CD4-positive, alpha-beta T cell treated with Interferon gamma for 1 hour (primary cell): ENCODE data around the gene RPL41.
A peak's percentile ranks its signal among the peaks of the same experiment; 100 is the strongest.
"Not testable (repeated sequence)": the region's sequence is repeated elsewhere in the genome, so short reads cannot be mapped to it uniquely, and the experiment has no call there.

Experiments
- DNase-seq: peaks from one replicate; pipeline ENCODE4 v3.0.0-alpha.2; 2020

Gene RPL41

DNA sequence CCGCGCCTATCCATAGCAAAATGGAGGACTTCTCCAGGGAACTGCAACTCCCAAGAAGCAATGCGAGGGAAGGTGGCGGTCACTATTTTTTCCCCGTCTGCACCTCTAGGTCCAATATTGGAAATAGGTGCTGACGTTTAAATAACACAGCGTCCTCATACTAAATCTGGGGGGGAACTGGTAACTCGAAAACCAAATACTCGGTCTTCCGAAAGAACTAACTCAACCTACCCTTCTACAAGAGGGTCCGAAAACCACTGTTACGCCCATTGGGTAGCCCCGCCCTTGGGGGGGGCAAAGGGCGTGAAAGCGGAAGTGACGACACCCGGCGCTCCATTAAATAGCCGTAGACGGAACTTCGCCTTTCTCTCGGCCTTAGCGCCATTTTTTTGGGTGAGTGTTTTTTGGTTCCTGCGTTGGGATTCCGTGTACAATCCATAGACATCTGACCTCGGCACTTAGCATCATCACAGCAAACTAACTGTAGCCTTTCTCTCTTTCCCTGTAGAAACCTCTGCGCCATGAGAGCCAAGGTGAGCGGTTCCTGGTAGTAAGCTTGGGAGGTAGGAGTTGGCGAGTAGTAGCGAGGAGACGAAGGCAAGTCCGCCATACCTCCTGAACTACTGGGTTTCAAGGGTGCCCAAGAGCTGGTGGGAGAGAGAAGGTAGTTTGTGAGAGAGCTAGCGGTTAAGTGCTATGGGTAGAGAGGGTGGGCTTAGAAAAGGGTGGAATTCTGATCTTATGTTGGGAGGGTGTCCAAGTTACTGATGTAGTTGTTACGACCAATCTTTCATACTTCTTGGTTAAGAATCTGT is at the start of gene RPL41:
Gene RPL41 (plus strand): TSS at position 367 of the 815 bp plus-strand sequence.
- DNase-seq: peak; percentile 90

DNA sequence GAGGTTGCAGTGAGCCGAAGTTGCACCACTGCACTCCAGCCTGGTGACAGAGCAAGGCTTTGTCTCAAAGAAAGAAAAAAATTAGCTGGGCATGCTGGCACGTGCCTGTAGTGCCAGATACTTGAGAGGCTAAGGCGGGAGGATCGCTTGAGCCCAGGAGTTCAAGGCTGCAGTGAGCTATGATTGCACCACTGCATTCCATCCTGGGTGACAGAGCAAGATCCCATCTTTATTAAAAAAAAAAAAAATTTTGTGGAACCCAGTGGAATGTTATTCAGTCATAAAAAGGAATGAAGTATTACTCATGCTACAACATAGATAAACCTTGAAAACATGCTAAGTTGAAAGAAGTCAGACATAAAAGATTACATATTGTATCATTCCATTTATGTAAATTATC is 44.8 kb upstream of the RPL41 start:
- no peak for DNase-seq

DNA sequence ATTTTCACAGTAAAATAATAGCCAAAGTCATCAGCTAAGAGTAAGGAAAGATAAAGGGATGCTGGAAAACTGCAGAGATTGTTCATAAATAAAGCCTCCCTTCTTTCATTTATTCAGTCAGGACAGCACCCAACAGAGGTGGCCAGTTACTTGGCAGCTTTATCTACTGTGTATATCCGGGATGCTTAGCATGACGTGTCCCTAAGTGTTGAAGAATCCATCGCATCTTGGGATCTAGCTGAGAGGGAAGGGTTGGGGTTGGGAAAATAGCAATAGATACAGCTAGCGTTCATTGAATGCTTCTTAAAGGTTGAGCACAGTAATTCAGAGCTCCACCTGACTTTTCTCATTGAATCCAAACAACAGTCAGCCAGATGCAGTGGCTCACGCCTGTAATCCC is 42.0 kb upstream of the RPL41 start:
- no peak for DNase-seq

DNA sequence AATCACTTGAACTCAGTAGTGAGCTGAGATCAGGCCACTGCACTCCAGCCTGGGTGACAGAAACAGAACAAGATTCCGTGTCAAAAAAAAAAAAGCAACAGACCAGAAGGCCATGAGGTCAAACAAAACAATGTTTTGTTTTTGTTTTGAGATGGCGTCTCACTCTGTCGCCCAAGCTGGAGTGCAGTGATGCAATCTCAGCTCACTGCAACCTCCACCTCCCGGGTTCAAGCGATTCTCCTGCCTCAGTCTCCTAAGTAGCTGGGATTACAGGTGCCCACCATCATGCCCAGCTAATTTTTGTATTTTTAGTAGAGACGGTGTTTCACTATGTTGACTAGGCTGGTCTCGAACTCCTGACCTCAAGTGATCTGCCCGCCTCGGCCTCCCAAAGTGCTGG is 38.5 kb upstream of the RPL41 start:
- not testable (repeated sequence) for DNase-seq

DNA sequence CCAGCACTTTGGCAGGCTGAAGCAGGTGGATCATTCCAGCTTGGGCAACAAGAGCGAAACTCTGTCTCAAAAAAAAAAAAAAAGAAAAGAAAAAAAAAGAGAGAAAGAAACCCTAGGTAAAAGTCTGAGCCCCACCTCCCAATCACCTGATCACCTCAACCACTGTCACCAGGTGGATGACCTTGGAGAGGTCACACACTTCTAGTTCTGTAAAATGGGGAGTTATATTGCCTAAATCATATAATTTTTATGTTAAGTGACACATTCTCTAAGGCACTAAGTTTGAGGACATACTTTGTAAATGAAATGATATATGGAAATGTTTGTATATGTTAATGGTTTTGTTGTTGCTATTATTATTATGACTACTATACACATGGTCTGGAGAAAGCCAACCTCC is 38.0 kb upstream of the RPL41 start:
- DNase-seq: no peak

DNA sequence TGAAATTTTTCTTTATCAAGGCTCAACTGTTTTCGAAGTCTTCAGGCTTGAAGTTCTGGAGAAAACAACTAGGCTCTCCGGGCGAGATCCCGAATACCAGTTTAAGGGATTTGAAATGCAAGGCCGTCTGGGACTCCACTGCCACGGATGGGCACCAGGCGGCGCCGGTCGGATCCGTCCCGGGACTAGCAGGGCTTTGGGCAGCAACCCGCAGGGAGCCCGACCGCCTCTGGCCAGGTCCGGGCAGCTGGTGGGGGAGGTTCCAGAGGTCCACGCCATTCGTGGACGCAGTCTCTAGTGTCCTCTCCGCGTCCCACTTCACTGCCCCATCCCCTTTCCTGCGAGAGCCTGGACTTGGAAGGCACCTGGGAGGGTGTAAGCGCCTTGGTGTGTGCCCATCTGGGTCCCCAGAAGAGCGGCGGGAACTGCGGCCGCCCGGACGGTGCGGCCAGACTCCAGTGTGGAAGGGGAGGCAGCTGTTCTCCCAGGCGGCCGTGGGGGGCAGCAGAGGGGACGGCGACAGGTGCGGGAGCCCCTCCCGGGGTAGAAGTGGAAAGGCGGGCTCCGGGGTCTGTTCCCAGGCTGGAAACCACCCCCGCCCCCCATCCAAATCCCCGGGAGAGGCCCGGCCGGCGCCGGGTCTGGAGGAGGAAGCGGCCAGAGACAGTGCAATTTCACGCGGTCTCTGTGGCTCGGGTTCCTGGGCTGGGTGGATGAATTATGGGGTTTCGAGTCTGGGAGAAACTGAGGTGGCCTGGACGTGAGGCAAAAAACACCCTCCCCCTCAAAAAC is 37.3 kb upstream of the RPL41 start:
- peak; percentile 46 for DNase-seq

DNA sequence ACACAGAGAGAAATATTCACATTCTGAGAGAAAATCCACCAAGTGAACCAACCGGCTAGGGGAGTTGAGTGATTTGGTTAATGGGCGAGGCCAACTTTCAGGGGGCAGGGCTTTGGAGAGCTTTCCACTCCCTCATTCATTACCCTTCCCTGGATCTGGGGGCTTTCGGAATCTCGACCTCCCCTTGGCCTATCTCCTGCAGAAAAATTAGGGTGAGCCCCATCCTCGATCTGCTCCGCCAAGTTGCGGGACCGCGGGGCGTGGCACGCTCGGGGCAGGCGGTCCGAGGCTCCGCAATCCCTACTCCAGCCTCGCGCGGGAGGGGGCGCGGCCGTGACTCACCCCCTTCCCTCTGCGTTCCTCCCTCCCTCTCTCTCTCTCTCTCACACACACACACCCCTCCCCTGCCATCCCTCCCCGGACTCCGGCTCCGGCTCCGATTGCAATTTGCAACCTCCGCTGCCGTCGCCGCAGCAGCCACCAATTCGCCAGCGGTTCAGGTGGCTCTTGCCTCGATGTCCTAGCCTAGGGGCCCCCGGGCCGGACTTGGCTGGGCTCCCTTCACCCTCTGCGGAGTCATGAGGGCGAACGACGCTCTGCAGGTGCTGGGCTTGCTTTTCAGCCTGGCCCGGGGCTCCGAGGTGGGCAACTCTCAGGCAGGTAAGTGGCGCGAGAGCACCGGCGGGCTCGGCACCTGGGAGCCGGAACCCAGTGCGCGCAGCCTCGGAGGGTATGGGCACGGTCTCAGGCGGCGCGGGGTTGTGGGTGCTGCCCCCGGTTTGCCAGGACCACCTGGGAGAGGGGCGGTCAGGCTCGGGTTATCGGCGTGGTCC is 36.5 kb upstream of the RPL41 start, which contains the start of gene ERBB3:
Gene ERBB3 (plus strand): TSS at position 443 of the 833 bp plus-strand sequence. CDS start 136 bp downstream, at position 579.
- DNase-seq: peak; percentile 38

DNA sequence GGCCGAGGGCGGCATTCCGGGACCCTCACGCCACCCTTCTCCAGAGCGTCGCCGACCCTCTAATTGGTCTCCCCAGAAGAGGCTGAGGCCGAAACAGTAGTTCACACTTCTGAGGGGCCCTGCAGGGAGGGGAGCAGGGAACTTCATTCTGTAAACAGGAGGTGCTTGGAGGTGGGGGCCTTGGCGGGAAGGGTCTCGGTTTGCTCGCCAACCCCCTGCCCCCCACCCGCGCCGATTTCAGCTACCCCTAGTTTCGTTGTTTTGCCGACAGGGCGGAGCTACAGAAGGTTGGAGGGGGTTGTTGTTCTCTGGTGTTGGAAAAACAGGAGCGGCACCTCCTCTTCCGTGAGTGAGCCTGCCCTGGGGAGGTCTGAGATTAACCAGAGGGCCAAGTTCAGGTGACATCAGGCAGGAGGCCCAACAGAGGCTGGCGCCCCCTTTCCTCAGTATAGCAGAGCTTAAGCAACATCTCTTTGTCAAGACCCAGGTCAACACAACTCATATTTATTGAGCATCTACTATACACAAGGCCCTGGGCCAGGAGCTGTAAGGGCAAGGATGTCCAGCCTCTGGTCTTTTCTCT is 35.8 kb upstream of the RPL41 start:
- DNase-seq: no peak

DNA sequence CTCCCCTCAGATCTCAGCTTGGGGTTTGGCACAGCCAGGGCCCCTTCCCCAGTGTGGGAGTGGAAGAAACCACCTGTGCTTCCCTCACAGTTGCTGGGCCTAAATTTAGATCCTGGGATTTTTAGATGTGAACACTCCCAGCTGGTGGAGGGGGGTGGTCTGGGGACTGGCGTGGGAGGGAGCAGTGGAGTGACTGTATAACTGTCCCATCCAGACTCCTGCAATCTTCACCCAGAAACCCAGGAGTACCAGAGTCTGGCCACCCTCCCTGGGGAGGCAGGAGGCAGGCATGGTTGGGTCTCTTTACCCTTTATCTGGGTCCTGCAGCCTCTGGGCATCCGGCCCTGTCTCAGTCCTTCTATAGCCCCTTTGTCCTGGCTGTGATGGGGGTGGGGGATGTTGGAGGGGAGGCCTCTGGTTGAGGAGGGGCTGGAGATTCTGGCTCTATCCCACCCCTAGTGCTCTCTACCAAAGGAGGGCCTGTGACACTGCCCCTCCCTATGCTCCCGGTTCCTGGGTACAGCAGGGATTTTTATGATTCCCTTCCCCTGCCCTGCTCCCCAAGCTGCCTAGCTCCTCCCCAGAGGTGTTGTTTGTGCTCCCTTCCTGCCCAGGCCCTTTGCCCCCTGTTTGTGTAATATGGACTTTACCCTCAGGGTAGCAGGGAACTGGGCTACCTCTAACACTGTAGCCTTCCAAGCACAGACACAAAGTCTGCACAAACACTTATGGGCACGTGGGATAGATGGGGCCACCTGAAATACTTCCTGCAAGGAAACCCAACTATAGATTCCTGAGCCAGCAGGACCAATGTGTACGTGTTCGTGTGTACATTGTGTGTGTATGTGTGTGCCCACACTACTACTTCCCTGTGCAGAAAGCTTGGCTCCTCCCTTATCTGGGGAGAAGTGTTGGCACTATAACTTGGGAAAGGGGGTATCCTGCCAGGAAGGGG is 34.8 kb upstream of the RPL41 start:
- no peak for DNase-seq

DNA sequence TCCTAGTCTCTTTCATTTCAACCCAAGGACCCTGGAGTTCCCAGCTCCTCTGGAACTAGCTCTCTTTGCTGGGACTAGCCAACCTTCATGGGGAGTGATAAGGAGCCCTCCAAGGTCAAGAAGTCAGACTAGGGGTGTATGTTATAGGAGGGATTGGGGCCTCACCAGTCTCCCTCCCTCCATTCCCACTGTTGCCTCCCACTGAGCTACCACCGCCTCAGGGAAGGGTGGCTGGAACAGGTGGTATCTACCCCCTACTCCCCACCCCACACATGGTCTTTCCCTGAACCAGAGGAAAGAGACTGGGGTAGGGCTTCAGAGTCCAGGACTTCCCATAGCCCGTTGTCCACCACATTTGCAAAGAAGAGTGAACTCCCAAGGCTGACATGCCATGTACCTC is 34.1 kb upstream of the RPL41 start:
- no peak for DNase-seq

DNA sequence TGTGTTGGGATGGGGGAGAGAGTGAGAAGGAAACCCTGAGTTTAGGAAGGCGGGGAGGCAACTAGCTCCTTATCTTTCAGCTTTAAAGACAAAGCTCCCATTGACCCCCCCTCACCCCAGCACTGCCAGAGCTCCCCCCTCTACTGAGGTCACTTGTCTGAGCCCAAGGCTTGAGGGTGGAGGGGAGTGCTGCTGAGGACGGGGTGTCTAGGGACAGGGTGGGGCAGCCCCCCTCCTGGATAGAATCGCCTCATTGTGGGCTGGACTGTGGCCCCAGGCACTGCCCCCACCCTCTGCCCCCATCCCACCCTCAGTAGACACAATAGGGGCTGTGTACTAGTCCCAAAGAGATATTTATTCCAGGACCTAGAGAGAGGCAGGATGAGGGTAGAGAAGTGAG is 33.5 kb upstream of the RPL41 start:
- DNase-seq: no peak

DNA sequence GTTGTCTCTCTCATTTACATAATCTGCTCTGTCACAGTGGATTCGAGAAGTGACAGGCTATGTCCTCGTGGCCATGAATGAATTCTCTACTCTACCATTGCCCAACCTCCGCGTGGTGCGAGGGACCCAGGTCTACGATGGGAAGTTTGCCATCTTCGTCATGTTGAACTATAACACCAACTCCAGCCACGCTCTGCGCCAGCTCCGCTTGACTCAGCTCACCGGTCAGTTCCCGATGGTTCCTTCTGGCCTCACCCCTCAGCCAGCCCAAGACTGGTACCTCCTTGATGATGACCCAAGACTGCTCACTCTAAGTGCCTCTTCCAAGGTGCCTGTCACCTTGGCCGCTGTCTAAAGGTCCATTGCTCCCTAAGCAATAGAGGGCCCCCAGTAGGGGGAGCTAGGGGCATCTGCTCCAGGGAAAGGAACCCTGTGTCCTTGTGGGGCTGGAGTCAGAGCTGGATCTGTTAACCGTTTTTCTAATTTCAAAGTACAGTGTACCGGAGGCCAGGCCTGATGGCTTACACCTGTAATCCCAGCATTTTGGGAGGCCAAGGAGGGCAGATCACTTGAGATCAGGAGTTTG is 31.4 kb upstream of the RPL41 start:
- DNase-seq: no peak

DNA sequence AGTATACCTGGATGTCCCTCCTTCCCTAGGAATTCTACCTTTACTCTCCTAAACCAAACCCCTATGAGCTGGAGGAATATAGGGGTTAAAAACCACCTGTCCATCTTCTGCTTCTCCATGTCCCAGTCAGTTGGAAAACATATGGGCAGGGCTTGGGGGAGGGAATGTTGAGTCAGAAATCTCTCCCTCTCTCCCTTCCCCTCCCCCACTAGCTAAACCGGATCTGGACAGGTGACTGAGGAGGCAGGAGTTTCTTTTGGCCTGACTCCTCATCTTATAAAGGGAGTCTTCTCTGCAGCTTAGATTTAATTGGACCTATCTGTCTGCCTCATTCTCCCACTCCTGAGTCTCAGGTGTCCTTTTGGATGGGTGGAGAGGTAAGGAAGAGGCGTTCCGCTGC is 30.3 kb upstream of the RPL41 start:
- DNase-seq: no peak

DNA sequence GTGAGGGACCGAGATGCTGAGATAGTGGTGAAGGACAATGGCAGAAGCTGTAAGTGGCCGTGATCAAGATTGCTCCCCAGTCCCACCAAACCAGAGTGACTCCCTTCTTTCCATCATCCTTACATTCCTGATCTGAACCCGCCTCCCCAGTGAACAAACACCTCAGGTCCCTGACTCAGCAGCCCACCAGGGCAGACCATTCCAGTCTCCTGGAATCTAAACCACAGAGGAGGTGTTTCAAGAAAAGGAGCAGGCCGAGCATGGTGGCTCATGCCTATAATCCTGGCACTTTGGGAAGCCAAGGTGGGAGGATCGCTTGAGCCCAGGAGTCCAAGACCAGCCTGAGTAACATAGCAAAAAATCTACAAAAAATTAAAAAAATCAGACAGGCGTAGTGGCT is 29.8 kb upstream of the RPL41 start:
- DNase-seq: no peak

DNA sequence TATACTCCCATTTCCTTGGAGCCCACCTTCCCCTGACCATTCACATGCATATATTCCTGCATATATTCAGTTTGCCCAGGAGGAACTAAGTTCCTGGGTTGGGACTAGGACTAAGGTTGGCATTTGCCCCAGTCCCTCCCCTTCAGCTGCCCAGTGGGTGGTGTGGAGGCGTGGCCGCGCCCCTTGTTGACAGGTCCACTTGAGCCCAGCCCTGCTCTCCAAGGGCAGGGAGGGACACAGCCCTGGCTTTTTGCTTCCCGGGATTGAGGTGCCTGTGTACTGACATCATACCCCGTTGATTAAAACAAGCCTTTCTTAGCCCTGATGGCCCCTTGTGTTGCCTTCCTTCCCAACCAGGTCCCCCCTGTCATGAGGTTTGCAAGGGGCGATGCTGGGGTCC is 29.2 kb upstream of the RPL41 start:
- no peak for DNase-seq

DNA sequence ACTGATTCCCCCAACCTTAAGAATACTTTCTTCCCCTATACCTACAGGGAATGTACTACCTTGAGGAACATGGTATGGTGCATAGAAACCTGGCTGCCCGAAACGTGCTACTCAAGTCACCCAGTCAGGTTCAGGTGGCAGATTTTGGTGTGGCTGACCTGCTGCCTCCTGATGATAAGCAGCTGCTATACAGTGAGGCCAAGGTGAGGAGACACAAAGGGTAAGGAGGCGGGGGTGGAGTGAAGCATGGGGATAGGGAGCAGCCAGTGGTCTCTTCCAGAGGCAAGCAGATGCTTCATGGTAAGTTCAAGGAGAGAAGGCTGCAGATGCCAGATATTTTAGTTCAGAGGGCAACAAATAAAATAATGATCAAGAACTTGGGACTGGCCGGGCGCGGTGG is 18.7 kb upstream of the RPL41 start:
- no peak for DNase-seq

DNA sequence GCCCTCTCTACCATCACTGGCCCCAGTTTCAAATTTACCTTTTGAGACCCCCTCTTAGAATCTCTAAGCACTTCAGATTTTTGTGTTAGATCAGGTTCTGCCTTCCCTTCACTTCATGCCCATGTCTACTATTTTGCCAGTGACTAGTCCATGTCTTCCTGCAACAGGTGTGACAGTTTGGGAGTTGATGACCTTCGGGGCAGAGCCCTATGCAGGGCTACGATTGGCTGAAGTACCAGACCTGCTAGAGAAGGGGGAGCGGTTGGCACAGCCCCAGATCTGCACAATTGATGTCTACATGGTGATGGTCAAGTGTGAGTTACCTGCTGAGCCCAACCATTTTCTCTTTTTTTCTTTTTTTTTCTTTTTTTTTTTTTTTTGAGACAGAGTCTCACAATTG is 17.8 kb upstream of the RPL41 start:
- DNase-seq: no peak

DNA sequence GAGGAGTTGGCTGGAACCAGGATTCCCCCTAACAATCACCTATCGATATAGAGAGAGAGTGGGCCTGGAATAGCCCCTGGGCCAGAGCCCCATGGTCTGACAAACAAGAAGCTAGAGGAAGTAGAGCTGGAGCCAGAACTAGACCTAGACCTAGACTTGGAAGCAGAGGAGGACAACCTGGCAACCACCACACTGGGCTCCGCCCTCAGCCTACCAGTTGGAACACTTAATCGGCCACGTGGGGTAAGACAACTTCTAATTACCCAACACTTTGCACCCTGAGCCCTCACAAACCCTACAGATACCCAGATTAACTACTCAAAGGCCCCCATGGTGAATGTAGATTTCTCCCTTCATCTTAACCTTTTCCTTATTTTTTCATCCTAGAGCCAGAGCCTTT is 16.6 kb upstream of the RPL41 start:
- DNase-seq: no peak

DNA sequence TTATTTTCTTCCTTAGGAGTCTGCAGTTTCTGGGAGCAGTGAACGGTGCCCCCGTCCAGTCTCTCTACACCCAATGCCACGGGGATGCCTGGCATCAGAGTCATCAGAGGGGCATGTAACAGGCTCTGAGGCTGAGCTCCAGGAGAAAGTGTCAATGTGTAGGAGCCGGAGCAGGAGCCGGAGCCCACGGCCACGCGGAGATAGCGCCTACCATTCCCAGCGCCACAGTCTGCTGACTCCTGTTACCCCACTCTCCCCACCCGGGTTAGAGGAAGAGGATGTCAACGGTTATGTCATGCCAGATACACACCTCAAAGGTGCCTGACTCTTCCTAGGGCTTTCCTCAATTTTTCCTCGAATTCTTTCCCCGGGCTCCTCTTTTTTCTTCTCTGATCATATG is 15.4 kb upstream of the RPL41 start:
- DNase-seq: no peak

DNA sequence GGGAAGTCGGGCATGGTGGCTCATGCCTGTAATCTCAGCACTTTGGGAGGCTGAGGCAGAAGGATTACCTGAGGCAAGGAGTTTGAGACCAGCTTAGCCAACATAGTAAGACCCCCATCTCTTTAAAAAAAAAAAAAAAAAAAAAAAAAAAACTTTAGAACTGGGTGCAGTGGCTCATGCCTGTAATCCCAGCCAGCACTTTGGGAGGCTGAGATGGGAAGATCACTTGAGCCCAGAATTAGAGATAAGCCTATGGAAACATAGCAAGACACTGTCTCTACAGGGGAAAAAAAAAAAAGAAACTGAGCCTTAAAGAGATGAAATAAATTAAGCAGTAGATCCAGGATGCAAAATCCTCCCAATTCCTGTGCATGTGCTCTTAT is 13.8 kb upstream of the RPL41 start:
- no peak for DNase-seq

DNA sequence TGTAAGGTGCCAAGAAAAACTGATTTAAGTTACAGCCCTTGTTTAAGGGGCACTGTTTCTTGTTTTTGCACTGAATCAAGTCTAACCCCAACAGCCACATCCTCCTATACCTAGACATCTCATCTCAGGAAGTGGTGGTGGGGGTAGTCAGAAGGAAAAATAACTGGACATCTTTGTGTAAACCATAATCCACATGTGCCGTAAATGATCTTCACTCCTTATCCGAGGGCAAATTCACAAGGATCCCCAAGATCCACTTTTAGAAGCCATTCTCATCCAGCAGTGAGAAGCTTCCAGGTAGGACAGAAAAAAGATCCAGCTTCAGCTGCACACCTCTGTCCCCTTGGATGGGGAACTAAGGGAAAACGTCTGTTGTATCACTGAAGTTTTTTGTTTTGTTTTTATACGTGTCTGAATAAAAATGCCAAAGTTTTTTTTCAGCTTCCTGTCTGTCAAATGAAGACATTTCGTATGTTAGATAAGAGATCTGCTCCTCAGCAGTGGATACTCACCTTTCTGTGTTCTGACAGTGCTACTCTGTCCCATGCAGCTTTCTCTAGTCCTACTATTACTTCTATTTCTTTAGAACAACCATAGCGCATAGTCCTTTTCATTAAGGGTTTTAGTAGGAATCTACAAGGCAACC is 13.2 kb upstream of the RPL41 start:
- no peak for DNase-seq
